SU-DHL-6 (cell line): ENCODE results near the gene NOG.

ENCODE experiments used
- H2AFZ ChIP-seq: fragments of 200-600 bp; sonication (generic); 2 replicates; pipeline ENCODE4 v1.6.1; 2014; ENCODE audit warnings: low read depth, mild to moderate bottlenecking, moderate library complexity, mixed read lengths, antibody characterized with exemption, low read length; ENCODE audit not compliant: severe bottlenecking
- H3F3A ChIP-seq: fragments of 200-600 bp; shearing (Covaris generic); 2 replicates; pipeline ENCODE4 v1.6.0; 2016; ENCODE audit warnings: antibody characterized with exemption, mild to moderate bottlenecking; ENCODE audit not compliant: insufficient read depth
- H3K27ac ChIP-seq: fragments of 200-600 bp; sonication (generic); 2 replicates; pipeline ENCODE4 v1.5.1; 2016; ENCODE audit warnings: low read depth, mild to moderate bottlenecking, low read length, moderate library complexity, mixed read lengths
- H3K27me3 ChIP-seq: fragments of 200-600 bp; sonication (generic), shearing (Covaris generic); 2 replicates; pipeline ENCODE4 v1.6.0; 2014; ENCODE audit warnings: mild to moderate bottlenecking, low read length
- H3K36me3 ChIP-seq: fragments of 200-600 bp; sonication (generic); 2 replicates; pipeline ENCODE4 v1.6.1; 2014; ENCODE audit warnings: mild to moderate bottlenecking, low read length, mixed read lengths
- H3K4me2 ChIP-seq: fragments of 300-600, 200-600 bp; shearing (Covaris generic), sonication (generic); 2 replicates; pipeline ENCODE4 v1.6.0; 2014; ENCODE audit warnings: low read length, low read depth, mild to moderate bottlenecking; ENCODE audit not compliant: poor library complexity, severe bottlenecking
- H3K4me3 ChIP-seq: fragments of 200-600 bp; sonication (generic); 2 replicates; pipeline ENCODE4 v1.5.1; 2014; ENCODE audit warnings: antibody characterized with exemption, low read length, mild to moderate bottlenecking, mixed read lengths; ENCODE audit not compliant: insufficient read depth, poor library complexity, severe bottlenecking
- H3K79me2 ChIP-seq: fragments of 200-600 bp; sonication (generic); 2 replicates; pipeline ENCODE4 v1.6.1; 2014; ENCODE audit warnings: mild to moderate bottlenecking, low read length, moderate library complexity; ENCODE audit not compliant: insufficient read depth
- H3K9ac ChIP-seq: fragments of 200-600 bp; sonication (generic); 2 replicates; pipeline ENCODE4 v1.7.0; 2014; ENCODE audit warnings: mild to moderate bottlenecking, low read length
- H3K9me2 ChIP-seq: fragments of 200-600 bp; sonication (generic); replicated peaks from 2 replicates; pipeline ENCODE4 v1.6.1; 2014; ENCODE audit warnings: low read length; ENCODE audit not compliant: insufficient read depth
- H3K9me3 ChIP-seq: fragments of 200-600 bp; sonication (generic); 2 replicates; pipeline ENCODE4 v1.6.1; 2014; ENCODE audit warnings: low read length, mixed read lengths; ENCODE audit not compliant: insufficient read depth
- H4K20me1 ChIP-seq: fragments of 200-600 bp; sonication (generic); 2 replicates; pipeline ENCODE4 v1.6.1; 2014; ENCODE audit warnings: low read depth, mild to moderate bottlenecking, antibody characterized with exemption, low read length, moderate library complexity, mixed read lengths
- EZH2phosphoT487 ChIP-seq: fragments of 200-600 bp; sonication (generic), shearing (Covaris generic); conservative IDR thresholded peaks from 2 replicates; pipeline ENCODE4 v1.6.1; 2018; ENCODE audit warnings: mild to moderate bottlenecking, antibody characterized with exemption, low read length, moderate library complexity, mixed read lengths
- TF ChIP-seq, protein P1 (sequence below): fragments of 200-600 bp; sonication (generic); IDR thresholded peaks from one replicate; pipeline ENCODE4 v1.5.1; 2017; ENCODE audit warnings: antibody characterized with exemption, mild to moderate bottlenecking, low read length, moderate library complexity; ENCODE audit not compliant: insufficient read depth, poor library complexity, severe bottlenecking

The NOG gene

DNA sequence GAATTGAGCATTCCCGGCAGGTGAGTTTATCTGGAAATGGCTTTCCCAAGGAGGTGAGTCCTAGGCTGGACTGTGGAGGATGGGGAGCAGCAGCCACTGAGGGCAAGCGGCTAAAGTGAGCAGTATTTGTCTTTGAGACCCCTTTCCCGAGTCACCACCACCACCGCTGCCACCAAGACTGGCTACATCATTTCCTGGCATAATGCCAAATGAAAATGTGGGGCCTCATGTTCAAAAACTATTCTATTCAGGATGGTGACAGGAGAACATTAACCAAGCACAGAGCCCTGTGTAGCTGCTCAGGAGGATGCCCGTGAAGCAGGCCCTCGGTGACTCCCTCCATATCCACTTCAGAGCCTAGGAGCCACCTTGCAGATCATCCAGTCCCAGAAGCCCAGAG, 46.0 kb downstream of the NOG start:
- TF ChIP-seq EZH2phosphoT487: no peak
- TF ChIP-seq, protein P1, sequence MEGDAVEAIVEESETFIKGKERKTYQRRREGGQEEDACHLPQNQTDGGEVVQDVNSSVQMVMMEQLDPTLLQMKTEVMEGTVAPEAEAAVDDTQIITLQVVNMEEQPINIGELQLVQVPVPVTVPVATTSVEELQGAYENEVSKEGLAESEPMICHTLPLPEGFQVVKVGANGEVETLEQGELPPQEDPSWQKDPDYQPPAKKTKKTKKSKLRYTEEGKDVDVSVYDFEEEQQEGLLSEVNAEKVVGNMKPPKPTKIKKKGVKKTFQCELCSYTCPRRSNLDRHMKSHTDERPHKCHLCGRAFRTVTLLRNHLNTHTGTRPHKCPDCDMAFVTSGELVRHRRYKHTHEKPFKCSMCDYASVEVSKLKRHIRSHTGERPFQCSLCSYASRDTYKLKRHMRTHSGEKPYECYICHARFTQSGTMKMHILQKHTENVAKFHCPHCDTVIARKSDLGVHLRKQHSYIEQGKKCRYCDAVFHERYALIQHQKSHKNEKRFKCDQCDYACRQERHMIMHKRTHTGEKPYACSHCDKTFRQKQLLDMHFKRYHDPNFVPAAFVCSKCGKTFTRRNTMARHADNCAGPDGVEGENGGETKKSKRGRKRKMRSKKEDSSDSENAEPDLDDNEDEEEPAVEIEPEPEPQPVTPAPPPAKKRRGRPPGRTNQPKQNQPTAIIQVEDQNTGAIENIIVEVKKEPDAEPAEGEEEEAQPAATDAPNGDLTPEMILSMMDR: no peak

GRCh38 chr17:56640116-56640515, 46.6 kb downstream of the NOG start:
- H3K9ac ChIP-seq: no peak overlapping the region

More for the DNA sequence above, 46.0 kb downstream of the NOG start:
- H3K79me2 ChIP-seq: no peaks in the 10 kb centered on the region
- no peak overlapping the region for H3K4me2 ChIP-seq
- no peaks in the 10 kb centered on the region for H3K27me3 ChIP-seq
- no peaks in the 10 kb centered on the region for H3K9me2 ChIP-seq
- H3K27ac ChIP-seq: no peak overlapping the region
- no peak overlapping the region for H2AFZ ChIP-seq
- H3K9me3 ChIP-seq: no peaks in the 10 kb centered on the region
- no peaks in the 10 kb centered on the region for H3F3A ChIP-seq
- no peaks in the 10 kb centered on the region for H3K36me3 ChIP-seq
- no peak overlapping the region for H3K4me3 ChIP-seq
- H3K9ac ChIP-seq: no peak overlapping the region
- no peaks in the 10 kb centered on the region for H4K20me1 ChIP-seq

DNA sequence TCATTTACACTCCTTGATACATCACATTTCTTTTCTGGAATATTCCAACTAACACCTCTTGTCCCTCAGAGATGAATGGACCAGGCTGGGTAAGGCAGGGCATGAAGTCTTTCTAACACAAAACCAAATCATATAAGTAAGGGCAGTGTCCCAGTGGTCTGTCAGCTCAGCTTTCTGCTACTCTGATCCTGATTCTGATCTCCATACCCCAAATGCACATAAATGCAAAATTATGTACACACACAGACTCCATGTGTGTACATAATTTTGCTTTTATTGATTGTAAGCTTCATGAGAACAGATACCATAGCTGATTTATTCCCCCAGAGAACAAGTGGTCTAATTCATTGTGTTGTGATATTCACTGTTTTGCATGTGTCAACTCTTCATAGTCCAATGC, 47.9 kb downstream of the NOG start:
- Histone ChIP-seq H3K9ac (no peak overlapping the region), H4K20me1 (no peaks in the 10 kb centered on the region), H3K79me2 (no peaks in the 10 kb centered on the region), H3K9me3 (no peaks in the 10 kb centered on the region), H3K27ac (no peak overlapping the region), H3K4me2 (no peak overlapping the region), H3F3A (no peaks in the 10 kb centered on the region), H3K4me3 (no peak overlapping the region), H3K36me3 (no peaks in the 10 kb centered on the region), H3K9me2 (no peaks in the 10 kb centered on the region), H3K27me3 (no peaks in the 10 kb centered on the region), H2AFZ (no peak overlapping the region)
- TF ChIP-seq, protein P1: no peak
- no peak for TF ChIP-seq EZH2phosphoT487

More at GRCh38 chr17:56640116-56640515, 46.6 kb downstream of the NOG start:
- H3F3A ChIP-seq: no peaks in the 10 kb centered on the region
- no peaks in the 10 kb centered on the region for H3K9me2 ChIP-seq
- TF ChIP-seq EZH2phosphoT487: no peak
- TF ChIP-seq, protein P1: no peak
- H2AFZ ChIP-seq: no peak overlapping the region
- H3K27me3 ChIP-seq: no peaks in the 10 kb centered on the region
- no peaks in the 10 kb centered on the region for H3K9me3 ChIP-seq
- no peak overlapping the region for H3K4me2 ChIP-seq
- no peaks in the 10 kb centered on the region for H4K20me1 ChIP-seq
- H3K4me3 ChIP-seq: no peak overlapping the region
- no peaks in the 10 kb centered on the region for H3K36me3 ChIP-seq
- H3K27ac ChIP-seq: no peak overlapping the region
- no peaks in the 10 kb centered on the region for H3K79me2 ChIP-seq

GRCh38 chr17:56641894-56642293, 48.4 kb downstream of the NOG start:
- Histone ChIP-seq H3K9ac (no peak overlapping the region), H3F3A (no peaks in the 10 kb centered on the region), H3K4me2 (no peak overlapping the region), H3K9me3 (no peaks in the 10 kb centered on the region), H3K27me3 (no peaks in the 10 kb centered on the region), H3K9me2 (no peaks in the 10 kb centered on the region), H3K79me2 (no peaks in the 10 kb centered on the region), H3K36me3 (no peaks in the 10 kb centered on the region), H3K4me3 (no peak overlapping the region), H2AFZ (no peak overlapping the region), H4K20me1 (no peaks in the 10 kb centered on the region), H3K27ac (no peak overlapping the region)
- TF ChIP-seq, protein P1: no peak
- TF ChIP-seq EZH2phosphoT487: no peak
